ENCODE measurements around the gene ARPC1A.

Gene ARPC1A

DNA sequence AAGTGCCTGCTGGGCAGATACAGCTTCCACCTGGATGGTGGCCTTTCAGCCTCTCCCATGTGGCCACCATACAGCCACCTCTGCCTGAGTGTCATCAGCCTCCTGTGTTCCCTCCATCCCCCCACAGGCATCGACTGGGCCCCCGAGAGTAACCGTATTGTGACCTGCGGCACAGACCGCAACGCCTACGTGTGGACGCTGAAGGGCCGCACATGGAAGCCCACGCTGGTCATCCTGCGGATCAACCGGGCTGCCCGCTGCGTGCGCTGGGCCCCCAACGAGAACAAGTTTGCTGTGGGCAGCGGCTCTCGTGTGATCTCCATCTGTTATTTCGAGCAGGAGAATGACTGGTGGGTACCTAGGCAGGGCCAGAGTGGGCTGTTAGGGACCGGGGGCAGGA lies 62.2 kb downstream of the ARPC1A start:
- no peak for DNase-seq (ENCODE audit: low read depth in 2 of 2)

DNA sequence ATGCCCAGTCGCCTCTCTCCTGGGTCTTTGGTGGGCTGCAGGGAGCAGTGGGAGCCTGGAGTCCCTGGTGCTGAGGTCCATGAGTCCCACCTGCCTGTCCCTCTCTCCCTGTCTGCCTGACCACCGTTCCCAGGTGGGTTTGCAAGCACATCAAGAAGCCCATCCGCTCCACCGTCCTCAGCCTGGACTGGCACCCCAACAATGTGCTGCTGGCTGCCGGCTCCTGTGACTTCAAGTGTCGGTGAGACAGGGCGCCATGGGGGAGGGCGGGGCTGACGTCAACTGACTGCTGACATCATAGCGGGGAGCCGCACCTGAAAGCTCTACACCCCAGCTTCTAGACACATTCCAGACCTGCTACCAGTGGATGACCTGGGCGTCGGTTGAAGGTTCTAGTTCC lies 64.1 kb downstream of the ARPC1A start:
- no peak for DNase-seq (ENCODE audit: low read depth in 2 of 2)

- DNase-seq (ENCODE audit: low read depth in 2 of 2) = no peak
These were observed 65.4 kb downstream of the ARPC1A start for GRCh38 chr7:99390941-99391602.

DNA sequence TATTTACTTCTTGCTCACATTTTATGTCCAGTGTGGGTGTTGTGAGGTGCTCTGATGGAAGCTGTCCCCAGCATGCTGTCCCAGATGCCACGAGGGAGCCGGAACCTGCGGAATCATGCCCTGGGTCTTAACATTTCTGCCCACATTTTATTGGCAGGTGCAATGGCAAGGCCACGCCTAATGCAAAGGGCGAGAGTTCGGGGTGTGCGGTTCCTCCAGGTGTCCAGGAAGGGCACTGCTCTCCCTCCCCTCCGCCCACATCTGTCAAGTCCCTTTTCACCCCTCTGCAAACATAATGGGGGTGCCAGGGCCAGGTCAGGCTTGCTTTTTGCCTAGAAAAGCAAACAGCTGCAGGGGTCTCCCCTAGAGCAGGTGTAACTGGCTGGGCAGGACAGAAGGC lies 66.3 kb downstream of the ARPC1A start:
- DNase-seq (ENCODE audit: low read depth in 2 of 2) = no peak

DNA sequence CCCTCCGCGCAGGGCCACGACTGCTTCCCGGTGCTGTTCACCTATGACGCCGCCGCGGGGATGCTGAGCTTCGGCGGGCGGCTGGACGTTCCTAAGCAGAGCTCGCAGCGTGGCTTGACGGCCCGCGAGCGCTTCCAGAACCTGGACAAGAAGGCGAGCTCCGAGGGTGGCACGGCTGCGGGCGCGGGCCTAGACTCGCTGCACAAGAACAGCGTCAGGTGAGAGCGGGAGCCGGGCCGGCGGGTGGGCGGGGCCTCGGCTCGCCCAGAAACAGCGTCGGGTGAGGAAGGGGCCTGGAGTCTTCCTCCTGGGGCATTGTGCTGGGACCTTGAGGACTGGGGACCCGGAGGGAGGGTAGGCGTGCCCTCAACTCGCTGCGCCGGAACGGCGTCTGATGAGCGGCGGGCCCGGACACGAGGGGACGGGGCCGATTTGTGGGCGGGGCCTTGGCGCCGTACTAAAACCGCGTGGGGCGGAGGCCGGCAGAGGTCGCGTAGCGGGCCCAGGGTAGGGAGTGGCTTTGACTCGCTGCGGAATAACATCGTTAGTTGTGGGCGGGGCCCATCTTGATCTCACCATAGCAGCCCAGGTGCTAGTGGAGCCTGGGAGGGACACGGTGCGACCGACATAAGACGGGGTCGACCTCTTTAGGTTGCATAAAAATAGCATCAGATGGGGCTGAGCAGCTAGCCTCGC lies 67.1 kb downstream of the ARPC1A start:
- peak; percentile 66 to 79 for DNase-seq (ENCODE audit: low read depth in 2 of 2)

DNA sequence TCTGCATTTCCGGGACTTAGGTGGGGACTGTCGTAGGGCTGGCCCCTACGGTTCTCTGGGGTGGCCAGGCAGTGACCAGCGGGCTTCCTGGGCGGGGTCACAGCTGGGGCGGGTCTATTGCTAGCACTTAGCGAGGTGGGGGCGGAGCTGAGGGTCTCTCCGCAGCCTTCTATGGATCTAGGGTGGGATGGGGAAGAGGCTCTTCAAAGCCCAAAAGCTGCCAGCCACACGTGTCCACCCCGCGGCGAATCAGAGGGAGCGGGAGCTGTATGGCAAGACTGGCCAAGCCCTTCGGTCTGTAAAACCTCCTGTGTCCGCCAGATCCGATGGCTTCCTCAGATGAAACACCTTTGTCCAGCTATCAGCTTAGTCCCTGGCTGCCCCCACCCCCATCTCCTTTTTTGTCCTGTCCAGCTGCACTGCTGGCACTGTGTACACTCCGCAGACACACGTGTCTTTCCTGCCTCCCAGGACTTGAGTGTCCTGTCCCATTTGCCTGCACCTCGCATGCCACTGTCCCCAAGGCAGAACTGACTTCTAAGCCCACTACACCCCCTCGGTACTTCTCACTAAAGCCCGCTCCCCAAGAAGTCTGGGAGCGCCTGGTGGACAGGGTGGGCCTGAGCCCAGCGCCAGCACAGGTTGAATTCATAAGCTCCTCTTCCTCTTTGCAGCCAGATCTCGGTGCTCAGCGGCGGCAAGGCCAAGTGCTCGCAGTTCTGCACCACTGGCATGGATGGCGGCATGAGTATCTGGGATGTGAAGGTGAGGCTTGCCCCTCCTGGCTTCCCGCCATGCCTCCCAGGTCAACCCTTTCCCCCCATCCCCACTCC lies 67.9 kb downstream of the ARPC1A start:
- no peak for DNase-seq (ENCODE audit: low read depth in 2 of 2)

DNA sequence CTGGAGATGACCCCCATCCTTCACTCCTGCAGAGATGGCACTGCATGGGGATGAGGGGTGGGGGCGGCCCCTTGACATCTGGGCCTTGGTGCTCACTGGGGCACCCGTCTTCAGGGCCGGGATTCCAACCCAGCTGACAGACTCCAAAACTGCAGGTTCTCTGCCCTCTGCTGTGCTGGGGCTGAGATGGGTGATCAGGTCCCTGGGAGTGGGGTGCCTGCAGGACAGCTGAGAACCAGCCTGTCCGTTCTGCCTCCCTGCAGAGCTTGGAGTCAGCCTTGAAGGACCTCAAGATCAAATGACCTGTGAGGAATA lies 68.4 kb downstream of the ARPC1A start:
- DNase-seq (ENCODE audit: low read depth in 2 of 2) = no peak

DNA sequence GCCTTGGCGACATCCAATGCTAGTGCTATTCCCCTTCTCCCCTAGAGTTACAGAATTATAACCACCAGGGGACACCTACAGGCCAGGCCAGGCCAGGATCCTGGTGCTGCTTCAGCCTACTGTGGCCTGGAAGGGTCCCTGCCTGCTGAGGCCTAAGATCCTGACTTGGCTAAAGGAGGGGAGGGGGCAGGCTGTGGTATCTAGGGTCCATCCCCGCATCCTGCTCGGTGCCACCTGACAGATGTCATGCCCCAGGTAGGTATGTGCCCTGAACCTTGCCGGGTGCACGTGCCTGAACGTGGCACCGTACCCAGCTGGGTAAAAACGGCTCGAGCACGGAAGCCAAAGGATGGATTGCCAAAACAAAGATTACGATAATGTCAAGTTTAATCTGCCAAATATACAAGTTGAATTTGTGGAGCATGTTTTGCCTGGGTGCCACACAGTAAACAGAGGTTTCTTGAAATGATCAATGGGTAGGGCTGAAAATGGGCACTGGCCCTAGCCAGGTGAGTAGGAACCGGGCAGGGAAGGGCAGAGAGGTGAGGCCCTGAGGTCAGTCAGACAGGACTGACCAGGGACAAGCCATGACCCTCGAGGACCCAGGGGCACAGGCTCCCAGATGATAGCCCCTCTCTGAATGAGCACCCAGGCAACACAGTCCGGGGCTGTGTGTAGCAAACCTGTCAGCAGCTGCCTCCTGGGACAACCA lies 70.1 kb downstream of the ARPC1A start:
- DNase-seq (ENCODE audit: low read depth in 2 of 2) = no peak

DNA sequence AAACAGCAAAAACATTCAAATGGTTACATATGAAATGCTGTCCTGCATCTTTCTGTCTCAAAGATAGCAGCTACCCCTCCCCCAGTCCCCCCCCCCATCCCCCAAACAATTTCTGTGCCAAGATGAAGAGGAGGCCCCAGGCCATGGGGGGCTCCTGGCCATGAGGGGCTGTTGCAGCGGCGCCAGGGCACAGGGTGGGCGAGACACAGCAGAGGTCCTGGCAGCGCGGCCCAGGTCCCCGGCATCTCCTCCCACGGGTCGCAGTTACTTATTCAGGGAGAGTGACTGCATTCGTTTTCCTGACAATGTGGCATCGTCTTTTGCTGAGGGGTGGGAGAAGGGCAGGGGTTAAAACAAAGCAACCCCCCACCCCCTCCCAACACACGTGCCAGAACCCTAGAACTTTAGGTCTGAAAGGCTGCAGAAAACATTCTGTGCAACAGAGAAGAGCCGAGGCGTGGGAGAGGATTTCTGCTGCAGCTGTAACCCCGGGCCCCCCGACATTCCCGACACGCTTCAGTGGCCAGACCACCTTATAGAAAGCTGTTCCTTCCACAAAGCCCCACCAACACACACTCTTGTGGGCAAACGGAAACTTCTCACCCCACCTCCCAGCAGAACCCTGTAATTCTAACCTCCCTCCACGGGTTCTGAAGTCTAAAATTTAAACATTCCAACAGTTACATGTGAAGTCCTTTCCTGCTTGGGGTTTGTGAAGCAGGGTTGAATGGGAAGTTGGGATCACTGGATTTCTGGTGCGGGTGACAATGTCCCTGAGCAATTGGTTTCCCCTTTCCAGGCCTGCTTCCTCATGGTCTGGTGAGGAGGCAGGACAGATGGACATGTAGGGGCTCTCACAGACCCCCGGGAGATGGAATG lies 71.0 kb downstream of the ARPC1A start:
- DNase-seq (ENCODE audit: low read depth in 2 of 2) = no peak

DNA sequence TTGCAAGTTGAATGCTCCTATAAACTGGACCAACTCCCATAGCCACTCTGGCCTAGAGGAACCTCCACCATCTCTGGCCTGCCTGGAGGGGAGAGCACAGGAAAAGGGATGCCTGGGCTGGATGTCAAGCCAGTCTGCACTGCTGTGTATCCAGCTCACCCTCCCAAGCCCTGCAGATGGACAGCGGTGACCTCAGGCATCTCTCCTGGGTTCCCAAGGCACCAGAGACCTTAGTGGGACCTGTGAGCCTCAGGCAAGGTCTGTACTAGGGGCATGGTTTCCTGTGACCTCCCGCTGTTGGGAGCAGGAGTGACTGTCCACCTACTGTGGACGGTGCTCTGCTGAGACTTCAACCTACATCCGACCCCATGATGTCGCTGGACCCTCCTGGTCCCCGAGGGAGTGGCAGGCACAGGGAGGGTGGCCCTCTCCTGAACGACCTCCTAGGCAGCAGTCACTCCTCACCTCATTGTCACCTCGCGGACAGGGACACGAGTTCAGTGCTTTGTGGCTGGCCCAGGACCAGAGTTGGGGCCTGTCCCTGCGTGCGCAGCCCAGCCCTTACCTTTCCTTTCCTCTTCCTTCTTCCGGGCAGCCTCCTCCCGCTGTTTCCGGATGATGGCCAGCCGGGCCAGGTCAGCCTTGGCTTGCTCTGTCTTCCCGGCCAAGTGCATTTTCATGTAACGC lies 71.7 kb downstream of the ARPC1A start:
- DNase-seq (ENCODE audit: low read depth in 2 of 2) = no peak

DNA sequence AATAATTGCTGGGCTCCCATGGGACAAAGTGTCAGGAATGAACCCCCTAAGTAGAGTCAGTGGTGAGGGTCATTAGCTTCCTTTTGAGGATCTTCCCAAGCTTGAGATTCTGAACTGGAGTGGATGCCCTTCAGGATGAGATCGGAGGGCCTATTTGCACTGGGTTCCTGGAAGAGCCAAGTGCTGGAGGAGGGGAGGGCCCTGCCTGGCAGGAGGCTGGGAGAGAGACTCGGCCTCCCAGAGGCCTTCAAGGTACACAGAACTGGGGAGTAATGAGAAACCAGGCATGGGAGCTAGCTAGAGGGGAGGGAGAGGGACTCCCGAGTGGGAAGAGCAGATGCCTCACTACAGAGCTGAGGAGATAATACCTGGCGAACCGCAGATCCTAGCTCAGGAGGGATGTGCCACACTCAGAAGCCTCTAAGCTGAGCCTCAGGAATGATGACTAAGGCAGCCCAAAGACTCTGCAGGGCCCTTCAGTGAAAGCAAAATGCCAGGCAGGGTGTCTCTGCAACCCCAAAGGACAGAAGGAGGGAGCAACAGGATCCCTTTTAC lies 73.3 kb downstream of the ARPC1A start:
- no peak for DNase-seq (ENCODE audit: low read depth in 2 of 2)

DNA sequence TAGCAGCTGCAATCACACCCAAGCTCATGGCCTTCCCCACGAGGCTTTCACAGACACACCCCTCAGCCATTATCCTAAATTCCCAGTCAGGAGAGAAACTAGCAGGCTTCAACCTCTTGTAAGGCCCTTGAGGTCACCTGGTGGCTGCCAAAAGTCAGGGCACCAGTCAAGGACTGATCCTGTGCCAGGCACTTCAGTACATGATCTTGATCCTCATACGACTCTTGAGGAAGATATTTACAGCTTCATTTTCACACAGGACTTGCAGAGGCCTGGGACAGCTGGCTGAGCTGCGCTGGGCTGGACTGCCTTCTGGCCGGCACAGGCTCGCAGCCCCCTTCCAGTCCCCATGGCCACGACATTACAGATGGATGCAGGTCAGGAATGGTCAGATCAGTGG lies 73.9 kb downstream of the ARPC1A start:
- no peak for DNase-seq (ENCODE audit: low read depth in 2 of 2)

GRCh38 chr7:99402854-99403253 lies 77.2 kb downstream of the ARPC1A start:
- DNase-seq (ENCODE audit: low read depth in 2 of 2) = no peak

DNA sequence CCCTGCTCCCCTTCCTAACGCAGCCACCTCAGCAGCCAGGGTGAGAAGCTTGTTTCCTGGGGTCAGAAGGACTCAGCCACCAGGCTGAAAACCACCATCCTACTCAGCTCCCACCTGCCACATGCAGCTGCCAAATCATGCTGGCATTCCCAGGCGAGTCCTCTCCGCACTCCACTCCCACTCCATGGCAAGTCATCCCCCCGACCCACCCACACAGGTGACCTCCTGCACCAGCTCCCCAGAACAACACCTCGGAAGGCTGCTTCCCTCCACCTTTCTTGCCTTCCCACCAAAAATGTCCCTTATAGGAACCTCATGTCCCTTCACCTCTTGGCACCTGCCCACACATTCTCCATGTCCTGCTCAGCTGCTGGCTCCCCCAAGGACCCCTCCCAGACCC lies 78.1 kb downstream of the ARPC1A start:
- no peak for DNase-seq (ENCODE audit: low read depth in 2 of 2)

DNA sequence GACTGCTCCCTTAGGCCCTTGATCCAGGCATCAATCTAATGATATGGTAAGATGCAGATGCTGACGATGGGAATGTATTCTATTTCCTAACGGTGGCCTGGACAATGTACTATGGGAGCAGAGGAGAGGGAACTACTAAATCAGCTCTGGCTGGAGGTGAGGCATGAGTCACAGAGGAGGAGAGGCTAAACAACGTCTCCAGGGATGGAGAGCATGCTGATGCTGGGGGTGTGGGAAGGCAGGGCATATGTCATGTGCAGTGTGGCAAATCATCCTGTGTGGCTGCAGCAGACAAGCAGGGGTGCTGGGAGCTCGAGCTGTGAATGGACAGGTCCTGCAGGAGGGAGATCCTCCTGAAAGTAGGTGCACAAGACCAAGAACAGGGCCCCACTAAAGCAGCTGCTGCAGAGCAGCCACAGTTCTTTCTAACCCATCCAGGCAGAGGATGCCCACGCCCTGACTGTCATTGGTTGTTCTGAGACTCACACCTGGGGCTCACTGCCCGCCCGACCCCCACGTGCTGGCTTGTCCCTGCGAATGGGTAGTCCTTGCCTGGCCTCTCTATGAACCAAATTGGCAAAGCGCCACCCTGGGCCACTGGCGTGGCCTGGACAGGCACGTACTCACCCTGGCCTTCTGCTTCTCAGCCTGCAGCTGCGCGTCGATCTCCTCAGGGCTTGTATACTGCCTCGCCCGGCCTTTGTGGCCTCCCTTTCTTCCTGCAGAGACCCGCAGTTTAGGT lies 78.7 kb downstream of the ARPC1A start:
- no peak for DNase-seq (ENCODE audit: low read depth in 2 of 2)

- no peak for DNase-seq (ENCODE audit: low read depth in 2 of 2)
These were observed 79.3 kb downstream of the ARPC1A start for GRCh38 chr7:99404977-99405320.

GRCh38 chr7:99406557-99406956 lies 80.9 kb downstream of the ARPC1A start:
- no peak for DNase-seq (ENCODE audit: low read depth in 2 of 2)

DNA sequence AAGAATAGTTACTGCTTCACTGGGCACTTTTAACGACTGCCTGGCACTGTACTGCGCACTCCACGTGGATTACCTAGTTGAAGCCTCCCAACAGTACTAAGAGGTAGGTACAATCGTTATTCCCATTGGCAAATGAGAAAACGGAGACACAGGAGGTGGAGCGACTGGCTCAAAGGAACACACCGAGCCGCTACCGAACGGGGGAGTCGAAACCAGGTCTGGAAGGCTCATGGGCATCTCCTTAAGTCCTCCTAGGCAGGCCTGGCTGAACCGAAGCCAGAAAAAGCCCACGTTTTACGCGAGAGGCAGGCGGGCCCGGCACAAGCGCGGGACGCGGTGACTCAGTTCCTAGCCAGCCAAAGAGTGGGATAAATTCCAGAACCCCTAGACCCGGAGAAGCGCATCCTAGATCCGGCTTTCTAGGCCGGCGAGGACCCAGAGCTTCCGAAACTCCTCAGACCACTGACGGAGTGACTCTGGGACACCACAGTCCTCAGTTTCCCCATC lies 82.2 kb downstream of the ARPC1A start:
- peak in 1 of 2 donors; percentile 40 for DNase-seq (ENCODE audit: low read depth in 2 of 2)

GRCh38 chr7:99408379-99409191 lies 82.9 kb downstream of the ARPC1A start, which contains the start of the genes BUD31 and PDAP1:
Gene BUD31 (plus strand): TSS chr7:99408969. CDS start chr7:99411093, 2,124 bp downstream.
Gene PDAP1 (minus strand): TSS chr7:99408597. CDS start chr7:99408548, 49 bp downstream.
- DNase-seq (ENCODE audit: low read depth in 2 of 2) = peak; percentile 86 to 89

All from stimulated activated CD8-positive, alpha-beta memory T cell treated with anti-CD3 and anti-CD28 coated beads, Interleukin-7, amount 100 ng/mL, for 4 hours (primary cell).